Measurements from ENCODE around the gene GBE1. TPM values are rescaled to one million over a fixed set of nuclear protein-coding genes. Genes with fewer than 3 reads are reported as not detected.
"Not testable (repeated sequence)": the region's sequence is repeated elsewhere in the genome, so short reads cannot be mapped to it uniquely, and the experiment has no call there.

The GBE1 gene
- polyA plus RNA-seq, 1 of the 3 experiments (the other 2 are of a cell fraction): 14.2 TPM

DNA sequence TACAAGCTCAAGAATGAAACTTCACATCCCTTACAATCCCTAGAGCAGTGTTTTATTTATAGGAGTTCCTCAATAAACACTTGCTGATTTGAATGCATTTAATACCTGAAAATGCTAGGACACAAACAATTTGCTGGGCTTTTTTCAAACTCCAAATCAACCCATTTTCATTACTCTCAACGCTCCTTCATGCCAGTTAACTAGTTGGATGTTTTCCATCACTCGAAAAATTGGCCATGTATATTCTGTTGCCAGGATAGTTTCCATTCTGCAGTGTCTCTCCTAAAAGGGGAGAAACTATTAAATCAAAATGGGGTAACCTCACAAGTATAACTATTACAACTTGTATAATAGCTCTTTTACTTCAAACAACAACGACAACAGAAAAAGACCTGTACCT, 1.2 kb downstream of the GBE1 start:
- H3K9me3 ChIP-seq: 0 out of 2 replicates have a peak, but pooled peaks cover under 1% of the 10 kb centered on the region
- 48% methylated on average over 3 of the region's 3 CpGs for WGBS (ENCODE audit: low lambda C conversion rate)
- peak overlapping the region; percentile 73 to 77; a peak in 3 of 4 replicates for H3K4me3 ChIP-seq (ENCODE audit: low read depth in 2 of 2, low read length in 1 of 2)
- H4K20me1 ChIP-seq (ENCODE audit: insufficient read depth): no peaks in the 10 kb centered on the region
- H3K79me2 ChIP-seq (ENCODE audit: insufficient read depth): peaks cover 50% of the 10 kb centered on the region
- H3K4me2 ChIP-seq: peak overlapping the region; percentile 87
- no peaks in the 10 kb centered on the region for H3K27me3 ChIP-seq (ENCODE audit: insufficient read depth)
- H3K27ac ChIP-seq (ENCODE audit: low read depth in 2 of 2, low read length in 1 of 2): peak overlapping the region in 1 of 2 experiments; percentile 98; a peak in 3 of 4 replicates
- H3K9ac ChIP-seq: peak overlapping the region; percentile 95
- H3K4me1 ChIP-seq (ENCODE audit: control insufficient read depth in 1 of 2, insufficient read depth in 2 of 2, low read depth in 1 of 2, low read length in 1 of 2): peaks cover 0 to 16% of the 10 kb centered on the region in 2 experiments; a peak in 2 of 4 replicates
- POLR2A ChIA-PET: no interaction called here
- TF ChIP-seq, protein P1, sequence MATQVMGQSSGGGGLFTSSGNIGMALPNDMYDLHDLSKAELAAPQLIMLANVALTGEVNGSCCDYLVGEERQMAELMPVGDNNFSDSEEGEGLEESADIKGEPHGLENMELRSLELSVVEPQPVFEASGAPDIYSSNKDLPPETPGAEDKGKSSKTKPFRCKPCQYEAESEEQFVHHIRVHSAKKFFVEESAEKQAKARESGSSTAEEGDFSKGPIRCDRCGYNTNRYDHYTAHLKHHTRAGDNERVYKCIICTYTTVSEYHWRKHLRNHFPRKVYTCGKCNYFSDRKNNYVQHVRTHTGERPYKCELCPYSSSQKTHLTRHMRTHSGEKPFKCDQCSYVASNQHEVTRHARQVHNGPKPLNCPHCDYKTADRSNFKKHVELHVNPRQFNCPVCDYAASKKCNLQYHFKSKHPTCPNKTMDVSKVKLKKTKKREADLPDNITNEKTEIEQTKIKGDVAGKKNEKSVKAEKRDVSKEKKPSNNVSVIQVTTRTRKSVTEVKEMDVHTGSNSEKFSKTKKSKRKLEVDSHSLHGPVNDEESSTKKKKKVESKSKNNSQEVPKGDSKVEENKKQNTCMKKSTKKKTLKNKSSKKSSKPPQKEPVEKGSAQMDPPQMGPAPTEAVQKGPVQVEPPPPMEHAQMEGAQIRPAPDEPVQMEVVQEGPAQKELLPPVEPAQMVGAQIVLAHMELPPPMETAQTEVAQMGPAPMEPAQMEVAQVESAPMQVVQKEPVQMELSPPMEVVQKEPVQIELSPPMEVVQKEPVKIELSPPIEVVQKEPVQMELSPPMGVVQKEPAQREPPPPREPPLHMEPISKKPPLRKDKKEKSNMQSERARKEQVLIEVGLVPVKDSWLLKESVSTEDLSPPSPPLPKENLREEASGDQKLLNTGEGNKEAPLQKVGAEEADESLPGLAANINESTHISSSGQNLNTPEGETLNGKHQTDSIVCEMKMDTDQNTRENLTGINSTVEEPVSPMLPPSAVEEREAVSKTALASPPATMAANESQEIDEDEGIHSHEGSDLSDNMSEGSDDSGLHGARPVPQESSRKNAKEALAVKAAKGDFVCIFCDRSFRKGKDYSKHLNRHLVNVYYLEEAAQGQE (IDR thresholded peaks at IDR 0.05; ENCODE audit: low read depth, low read length): no peak
- no peak for TF ChIP-seq RCOR1 (IDR thresholded peaks at IDR 0.05; ENCODE audit: low read length)
- TF ChIP-seq NRF1 (IDR thresholded peaks at IDR 0.05; ENCODE audit: low read depth, low read length): no peak
- TF ChIP-seq, protein P2, sequence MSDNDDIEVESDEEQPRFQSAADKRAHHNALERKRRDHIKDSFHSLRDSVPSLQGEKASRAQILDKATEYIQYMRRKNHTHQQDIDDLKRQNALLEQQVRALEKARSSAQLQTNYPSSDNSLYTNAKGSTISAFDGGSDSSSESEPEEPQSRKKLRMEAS (IDR thresholded peaks at IDR 0.05; ENCODE audit: low read depth): no peak
- no peak for TF ChIP-seq RXRA (IDR thresholded peaks at IDR 0.05; ENCODE audit: borderline replicate concordance, low read depth)
- TF ChIP-seq, protein P3, sequence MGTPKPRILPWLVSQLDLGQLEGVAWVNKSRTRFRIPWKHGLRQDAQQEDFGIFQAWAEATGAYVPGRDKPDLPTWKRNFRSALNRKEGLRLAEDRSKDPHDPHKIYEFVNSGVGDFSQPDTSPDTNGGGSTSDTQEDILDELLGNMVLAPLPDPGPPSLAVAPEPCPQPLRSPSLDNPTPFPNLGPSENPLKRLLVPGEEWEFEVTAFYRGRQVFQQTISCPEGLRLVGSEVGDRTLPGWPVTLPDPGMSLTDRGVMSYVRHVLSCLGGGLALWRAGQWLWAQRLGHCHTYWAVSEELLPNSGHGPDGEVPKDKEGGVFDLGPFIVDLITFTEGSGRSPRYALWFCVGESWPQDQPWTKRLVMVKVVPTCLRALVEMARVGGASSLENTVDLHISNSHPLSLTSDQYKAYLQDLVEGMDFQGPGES (IDR thresholded peaks at IDR 0.05; ENCODE audit: low read depth, low read length): no peak
- H3K9me2 ChIP-seq: no peaks in the 10 kb centered on the region
- 0 out of 2 replicates have a peak overlapping the region, but pooled peaks have one; percentile 61 for H2AFZ ChIP-seq (ENCODE audit: low read depth)
- CTCF ChIA-PET: no interaction called here
- peaks cover 0 to 16% of the 10 kb centered on the region in 2 experiments for H3K36me3 ChIP-seq (replicated peaks in 1 of 2; ENCODE audit: control insufficient read depth in 1 of 2, insufficient read depth in 2 of 2, low read length in 1 of 2)
- peaks cover 5% of the 10 kb centered on the region for H3F3A ChIP-seq (replicated peaks; ENCODE audit: insufficient read depth)
- DNase-seq: no peak

DNA sequence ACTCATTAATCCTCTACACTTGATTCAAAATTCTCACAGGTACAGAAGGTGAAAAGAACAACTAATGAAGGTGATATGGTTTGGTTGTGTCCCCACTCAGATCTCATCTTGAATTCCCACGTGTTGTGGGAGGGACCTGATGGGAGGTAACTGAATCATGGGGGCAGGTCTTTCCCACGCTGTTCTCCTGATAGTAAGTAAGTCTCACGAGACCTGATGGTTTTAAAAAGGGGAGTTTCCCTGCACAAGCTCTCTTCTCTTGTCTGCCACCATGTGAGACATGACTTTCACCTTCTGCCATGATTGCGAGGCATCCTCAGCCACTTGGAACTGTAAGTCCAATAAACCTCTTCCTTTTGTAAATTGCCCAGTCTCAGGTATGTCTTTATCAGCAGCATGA, 2.7 kb downstream of the GBE1 start:
- H4K20me1 ChIP-seq (ENCODE audit: insufficient read depth); POLR2A ChIA-PET; H3K9me3 ChIP-seq; H3K27me3 ChIP-seq (ENCODE audit: insufficient read depth); H3F3A ChIP-seq (replicated peaks; ENCODE audit: insufficient read depth); DNase-seq; H3K9me2 ChIP-seq; H2AFZ ChIP-seq (ENCODE audit: low read depth); CTCF ChIA-PET; H3K4me2 ChIP-seq; H3K4me3 ChIP-seq (ENCODE audit: low read depth in 2 of 2, low read length in 1 of 2); H3K9ac ChIP-seq: not testable (repeated sequence)
- peak overlapping the region in 1 of 2 experiments; percentile 13; a peak in 1 of 4 replicates for H3K27ac ChIP-seq (ENCODE audit: low read depth in 2 of 2, low read length in 1 of 2)
- H3K4me1 ChIP-seq (ENCODE audit: control insufficient read depth in 1 of 2, insufficient read depth in 2 of 2, low read depth in 1 of 2, low read length in 1 of 2): peaks cover 0 to 16% of the 10 kb centered on the region in 2 experiments; a peak in 2 of 4 replicates
- peaks cover 0 to 26% of the 10 kb centered on the region in 2 experiments for H3K36me3 ChIP-seq (replicated peaks in 1 of 2; ENCODE audit: control insufficient read depth in 1 of 2, insufficient read depth in 2 of 2, low read length in 1 of 2)
- WGBS (ENCODE audit: low lambda C conversion rate): 96% methylated on average over 4 of the region's 4 CpGs
- H3K79me2 ChIP-seq (ENCODE audit: insufficient read depth): peaks cover 64% of the 10 kb centered on the region
